OCI-LY3 (cell line): ENCODE data around the gene CYP27A1.

Experiments used
- H2AFZ ChIP-seq: fragments of 200-600, 300-600 bp; shearing (Covaris generic); 2 replicates; pipeline ENCODE4 v1.6.0; 2014; ENCODE audit warnings: antibody characterized with exemption, low read depth, low read length
- H3K27ac ChIP-seq: fragments of 200-600, 300-600 bp; sonication (generic); 2 replicates; pipeline ENCODE4 v1.5.1; 2014; ENCODE audit warnings: mild to moderate bottlenecking, low read length, moderate library complexity, mixed read lengths
- H3K27me3 ChIP-seq: fragments of 200-600, 300-600 bp; sonication (generic); 2 replicates; pipeline ENCODE4 v1.6.1; 2014; ENCODE audit warnings: low read depth, low read length, mixed read lengths
- H3K36me3 ChIP-seq: fragments of 200-600, 300-600 bp; sonication (generic); replicated peaks from 2 replicates; pipeline ENCODE3; 2014; ENCODE audit warnings: low read depth, low read length, mixed read lengths
- H3K4me1 ChIP-seq: fragments of 300-600, 200-600 bp; sonication (generic); 2 replicates; pipeline ENCODE4 v1.6.1; 2014; ENCODE audit warnings: low read length, mixed read lengths
- H3K4me2 ChIP-seq: fragments of 200-600, 300-600 bp; sonication (generic); 2 replicates; pipeline ENCODE4 v1.6.1; 2014; ENCODE audit warnings: low read length, mixed read lengths
- H3K4me3 ChIP-seq: fragments of 300-600, 200-600 bp; sonication (generic); 2 replicates; pipeline ENCODE4 v1.5.1; 2014; ENCODE audit warnings: antibody characterized with exemption, mild to moderate bottlenecking, low read length, moderate library complexity
- H3K79me2 ChIP-seq: fragments of 300-600, 200-600 bp; shearing (Covaris generic); 2 replicates; pipeline ENCODE4 v1.6.1; 2014; ENCODE audit warnings: mild to moderate bottlenecking, low read length, mixed read lengths
- H3K9ac ChIP-seq: fragments of 300-600, 200-600 bp; shearing (Covaris generic); 2 replicates; pipeline ENCODE4 v1.6.0; 2014; ENCODE audit warnings: mild to moderate bottlenecking, low read length, moderate library complexity
- H3K9me3 ChIP-seq: fragments of 200-600, 300-600 bp; shearing (Covaris generic); 2 replicates; pipeline ENCODE4 v1.6.1; 2014; ENCODE audit warnings: low read length, mixed read lengths; ENCODE audit not compliant: insufficient read depth
- H4K20me1 ChIP-seq: fragments of 200-600, 300-600 bp; sonication (generic); 2 replicates; pipeline ENCODE4 v1.6.1; 2016; ENCODE audit warnings: low read length, mixed read lengths; ENCODE audit not compliant: insufficient read depth
- EZH2phosphoT487 ChIP-seq: fragments of 200-600 bp; shearing (Covaris generic); IDR thresholded peaks from 2 replicates; pipeline ENCODE4 v1.6.1; 2018; ENCODE audit warnings: antibody characterized with exemption, mixed run types, low read depth
- TF ChIP-seq, protein P1 (sequence below): fragments of 200-600, 300-600 bp; sonication (generic); IDR thresholded peaks from 2 replicates; pipeline ENCODE4 v1.5.1; 2014; ENCODE audit warnings: antibody characterized with exemption, low read length, low read depth

The CYP27A1 gene

GRCh38 chr2:218780851-218781690 is 876 bp upstream of the CYP27A1 start:
- Histone ChIP-seq H3K9me3 (no peaks in the 10 kb centered on the region), H2AFZ (no peak overlapping the region), H3K36me3 (no peaks in the 10 kb centered on the region), H4K20me1 (no peaks in the 10 kb centered on the region), H3K4me2 (no peak overlapping the region), H3K27me3 (no peaks in the 10 kb centered on the region), H3K27ac (no peak overlapping the region), H3K4me3 (no peak overlapping the region), H3K79me2 (no peaks in the 10 kb centered on the region), H3K4me1 (no peaks in the 10 kb centered on the region), H3K9ac (no peak overlapping the region)
- TF ChIP-seq, protein P1, sequence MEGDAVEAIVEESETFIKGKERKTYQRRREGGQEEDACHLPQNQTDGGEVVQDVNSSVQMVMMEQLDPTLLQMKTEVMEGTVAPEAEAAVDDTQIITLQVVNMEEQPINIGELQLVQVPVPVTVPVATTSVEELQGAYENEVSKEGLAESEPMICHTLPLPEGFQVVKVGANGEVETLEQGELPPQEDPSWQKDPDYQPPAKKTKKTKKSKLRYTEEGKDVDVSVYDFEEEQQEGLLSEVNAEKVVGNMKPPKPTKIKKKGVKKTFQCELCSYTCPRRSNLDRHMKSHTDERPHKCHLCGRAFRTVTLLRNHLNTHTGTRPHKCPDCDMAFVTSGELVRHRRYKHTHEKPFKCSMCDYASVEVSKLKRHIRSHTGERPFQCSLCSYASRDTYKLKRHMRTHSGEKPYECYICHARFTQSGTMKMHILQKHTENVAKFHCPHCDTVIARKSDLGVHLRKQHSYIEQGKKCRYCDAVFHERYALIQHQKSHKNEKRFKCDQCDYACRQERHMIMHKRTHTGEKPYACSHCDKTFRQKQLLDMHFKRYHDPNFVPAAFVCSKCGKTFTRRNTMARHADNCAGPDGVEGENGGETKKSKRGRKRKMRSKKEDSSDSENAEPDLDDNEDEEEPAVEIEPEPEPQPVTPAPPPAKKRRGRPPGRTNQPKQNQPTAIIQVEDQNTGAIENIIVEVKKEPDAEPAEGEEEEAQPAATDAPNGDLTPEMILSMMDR, result no peak
- no peak for TF ChIP-seq EZH2phosphoT487

- TF ChIP-seq EZH2phosphoT487, result no peak
- TF ChIP-seq, protein P1, result no peak
- H3K4me3 ChIP-seq, result no peak overlapping the region
- H3K9ac ChIP-seq, result no peak overlapping the region
- H3K36me3 ChIP-seq, result no peaks in the 10 kb centered on the region
- no peaks in the 10 kb centered on the region for H3K27me3 ChIP-seq
- H3K9me3 ChIP-seq, result no peaks in the 10 kb centered on the region
- H3K4me1 ChIP-seq, result no peaks in the 10 kb centered on the region
- H3K4me2 ChIP-seq, result no peak overlapping the region
- H2AFZ ChIP-seq, result no peak overlapping the region
- H3K79me2 ChIP-seq, result no peaks in the 10 kb centered on the region
- no peak overlapping the region for H3K27ac ChIP-seq
- H4K20me1 ChIP-seq, result no peaks in the 10 kb centered on the region
Observed at GRCh38 chr2:218782528-218782844, 539 bp downstream of the CYP27A1 start.

- Histone ChIP-seq H4K20me1 (no peaks in the 10 kb centered on the region), H3K4me3 (no peak overlapping the region)
Observed at GRCh38 chr2:218783688-218784087, 1.7 kb downstream of the CYP27A1 start.

DNA sequence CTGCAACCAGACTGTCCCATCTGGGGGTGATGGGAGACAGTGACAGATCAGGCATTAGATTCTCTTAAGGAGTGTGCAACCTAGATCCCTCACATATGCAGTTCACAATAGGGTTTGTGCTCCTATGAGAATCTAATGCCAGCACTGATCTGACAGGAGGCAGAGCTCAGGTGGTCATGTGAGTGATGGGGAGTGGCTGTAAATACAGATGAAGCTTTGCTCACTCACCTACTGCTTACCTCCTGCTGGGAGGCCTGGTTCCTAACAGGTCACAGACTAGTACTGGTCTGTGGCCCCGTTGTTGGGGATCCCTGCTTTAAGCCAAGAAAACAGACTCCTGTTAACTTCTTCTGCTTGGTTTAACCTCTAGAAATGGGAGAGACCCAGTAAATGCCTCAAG is 3.2 kb downstream of the CYP27A1 start:
- no peak for TF ChIP-seq EZH2phosphoT487
- TF ChIP-seq, protein P1, result no peak
- no peak overlapping the region for H3K4me3 ChIP-seq
- H3K79me2 ChIP-seq, result no peaks in the 10 kb centered on the region
- no peak overlapping the region for H2AFZ ChIP-seq
- no peaks in the 10 kb centered on the region for H3K4me1 ChIP-seq
- H3K27ac ChIP-seq, result no peak overlapping the region
- H3K9ac ChIP-seq, result no peak overlapping the region
- no peak overlapping the region for H3K4me2 ChIP-seq
- no peaks in the 10 kb centered on the region for H3K27me3 ChIP-seq
- H3K36me3 ChIP-seq, result no peaks in the 10 kb centered on the region
- no peaks in the 10 kb centered on the region for H3K9me3 ChIP-seq
- H4K20me1 ChIP-seq, result no peaks in the 10 kb centered on the region

More at GRCh38 chr2:218783688-218784087, 1.7 kb downstream of the CYP27A1 start:
- Histone ChIP-seq H3K9me3 (no peaks in the 10 kb centered on the region), H3K4me1 (no peaks in the 10 kb centered on the region), H3K27ac (no peak overlapping the region), H2AFZ (no peak overlapping the region), H3K9ac (no peak overlapping the region), H3K36me3 (no peaks in the 10 kb centered on the region), H3K27me3 (no peaks in the 10 kb centered on the region), H3K79me2 (no peaks in the 10 kb centered on the region), H3K4me2 (no peak overlapping the region)
- TF ChIP-seq EZH2phosphoT487, result no peak
- TF ChIP-seq, protein P1, result no peak
